Measurements from ENCODE around the gene CBARP. TPM values are rescaled to one million over a fixed set of nuclear protein-coding genes. Genes with fewer than 3 reads are reported as not detected.

CBARP gene
- total and polyA plus RNA-seq, 2 of the 13 experiments (the other 11 are each of a cell fraction or from before 2014, with no cell fraction given): 1.2 to 1.4 TPM

DNA sequence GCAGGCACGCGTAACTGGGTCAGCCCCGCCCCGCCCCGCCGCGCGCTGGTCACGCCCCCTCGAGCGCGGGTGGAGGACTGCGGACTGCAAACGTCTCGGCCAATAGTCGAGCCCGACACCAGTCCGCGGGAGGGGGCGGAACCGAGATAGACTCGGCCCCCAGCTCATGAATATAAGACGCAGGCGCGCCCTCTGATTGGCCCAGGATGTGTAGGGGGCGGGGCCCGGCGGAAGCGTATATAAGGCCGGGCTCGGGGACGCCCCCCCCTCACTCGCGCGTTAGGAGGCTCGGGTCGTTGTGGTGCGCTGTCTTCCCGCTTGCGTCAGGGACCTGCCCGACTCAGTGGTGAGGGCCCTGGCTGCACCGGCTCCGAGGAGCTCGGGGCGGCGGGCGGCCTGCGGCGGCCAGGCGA, 31.3 kb upstream of the CBARP start, which contains the start of gene CIRBP (continued):
- TF ChIP-seq ZNF639 (CRISPR knock-in tag; conservative IDR thresholded peaks at IDR 0.05) (no peak), SNAI1 (CRISPR knock-in tag; IDR thresholded peaks at IDR 0.05; ENCODE audit: borderline replicate concordance) (no peak), ZNF256 (CRISPR knock-in tag; conservative IDR thresholded peaks at IDR 0.05) (no peak), ZNF138 (CRISPR knock-in tag; IDR thresholded peaks at IDR 0.05; ENCODE audit: low read depth) (0 out of 2 replicates have a peak, but pooled peaks have one; percentile 84), ZFP36L1 (CRISPR knock-in tag; IDR thresholded peaks at IDR 0.05) (no peak), PPARG (CRISPR knock-in tag; conservative IDR thresholded peaks at IDR 0.05) (no peak), ZNF563 (CRISPR knock-in tag; IDR thresholded peaks at IDR 0.05) (no peak), FLYWCH1 (CRISPR knock-in tag; IDR thresholded peaks at IDR 0.05) (no peak), ZNF841 (CRISPR knock-in tag; IDR thresholded peaks at IDR 0.05; ENCODE audit: borderline replicate concordance) (no peak), PITX1 (CRISPR knock-in tag; IDR thresholded peaks at IDR 0.05) (no peak), DR1 (CRISPR knock-in tag; IDR thresholded peaks at IDR 0.05) (peak; percentile 96), ZNF331 (CRISPR knock-in tag; IDR thresholded peaks at IDR 0.05) (peak; percentile 43; the same call in 1 of the 2 replicates), ATAD3A (CRISPR knock-in tag; IDR thresholded peaks at IDR 0.05) (no peak), TRAFD1 (CRISPR knock-in tag; IDR thresholded peaks at IDR 0.05; ENCODE audit: borderline replicate concordance) (no peak), ELF4 (CRISPR knock-in tag; IDR thresholded peaks at IDR 0.05; ENCODE audit: borderline replicate concordance) (no peak), ZNF704 (CRISPR knock-in tag; IDR thresholded peaks at IDR 0.05; ENCODE audit: borderline replicate concordance) (no peak), ZNF232 (CRISPR knock-in tag; IDR thresholded peaks at IDR 0.05; ENCODE audit: borderline replicate concordance) (peak; percentile 8; the same call in 1 of the 2 replicates), BRD4 (CRISPR knock-in tag; IDR thresholded peaks at IDR 0.05) (no peak), MIXL1 (CRISPR knock-in tag; IDR thresholded peaks at IDR 0.05) (no peak), FUBP1 (CRISPR knock-in tag; IDR thresholded peaks at IDR 0.05; ENCODE audit: borderline replicate concordance) (no peak), ZNF20 (CRISPR knock-in tag; IDR thresholded peaks at IDR 0.05) (no peak), ZNF749 (CRISPR knock-in tag; IDR thresholded peaks at IDR 0.05; ENCODE audit: borderline replicate concordance) (no peak; the same call in 1 of the 2 replicates), ZNF235 (CRISPR knock-in tag; IDR thresholded peaks at IDR 0.05; ENCODE audit: borderline replicate concordance) (no peak)
- TF ChIP-seq, protein P1, sequence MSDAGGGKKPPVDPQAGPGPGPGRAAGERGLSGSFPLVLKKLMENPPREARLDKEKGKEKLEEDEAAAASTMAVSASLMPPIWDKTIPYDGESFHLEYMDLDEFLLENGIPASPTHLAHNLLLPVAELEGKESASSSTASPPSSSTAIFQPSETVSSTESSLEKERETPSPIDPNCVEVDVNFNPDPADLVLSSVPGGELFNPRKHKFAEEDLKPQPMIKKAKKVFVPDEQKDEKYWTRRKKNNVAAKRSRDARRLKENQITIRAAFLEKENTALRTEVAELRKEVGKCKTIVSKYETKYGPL (CRISPR knock-in tag; IDR thresholded peaks at IDR 0.05): no peak
